Fibroblast of villous mesenchyme (primary cell): ENCODE results near the gene DGKZ. TPM values are rescaled to one million over a fixed set of nuclear protein-coding genes. Genes with fewer than 3 reads are reported as not detected.

ENCODE experiments used
- DNase-seq: peaks from one replicate; pipeline ENCODE4 v3.0.0-alpha.2; 2010; ENCODE audit warnings: low read depth
- H3K4me3 ChIP-seq: 2 replicates; pipeline ENCODE4 v1.5.1; 2011; ENCODE audit warnings: low read depth, mild to moderate bottlenecking, low read length
- total RNA-seq: library from RNA; depleted of rRNA; stranded (reverse); fragments of >200 nt; gene quantifications from 2 replicates; pipeline ENCODE4 v1.2.3, GENCODE V29; 2012
- TF ChIP-seq, protein P1 (sequence below): IDR thresholded peaks from 2 replicates; pipeline ENCODE4 v1.5.1; 2012; ENCODE audit warnings: low read depth, mild to moderate bottlenecking, low read length; ENCODE audit not compliant: insufficient read depth

Gene DGKZ
- total RNA-seq, 1 donor: 50.1 TPM

DNA sequence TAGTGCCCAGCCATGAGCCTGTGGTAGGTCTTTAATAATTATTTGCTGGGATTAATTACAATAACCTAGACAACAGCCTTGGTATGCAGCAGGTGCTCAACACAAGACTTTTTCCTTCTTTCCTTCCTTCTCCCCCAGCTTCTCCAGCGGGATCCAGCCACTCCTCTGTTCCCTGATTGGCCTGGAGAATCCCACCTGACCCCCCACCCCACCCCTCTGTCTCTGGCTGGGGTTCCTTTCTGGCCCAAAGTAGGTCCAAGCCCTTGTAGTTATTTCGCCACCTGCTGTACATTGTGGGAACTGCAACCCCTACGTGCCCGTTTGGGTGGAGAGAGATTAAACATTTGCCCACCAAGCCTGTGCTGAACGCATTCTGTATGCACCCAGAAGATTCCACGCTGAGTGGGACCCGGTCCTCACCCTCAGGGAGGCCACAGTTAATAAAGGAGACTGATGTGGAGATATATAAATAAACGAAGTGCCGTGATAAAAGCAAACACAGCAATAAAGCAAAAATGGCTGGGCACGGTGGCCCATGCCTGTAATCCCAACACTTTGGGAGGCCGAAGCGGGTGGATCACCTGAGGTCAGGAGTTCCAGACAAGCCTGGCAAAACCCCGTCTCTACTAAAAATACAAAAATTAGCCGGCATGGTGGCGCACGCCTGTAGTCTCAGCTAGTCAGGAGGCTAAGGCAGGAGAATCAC lies 32.1 kb upstream of the DGKZ start:
- H3K4me3 ChIP-seq: no peak overlapping the region
- TF ChIP-seq, protein P1, sequence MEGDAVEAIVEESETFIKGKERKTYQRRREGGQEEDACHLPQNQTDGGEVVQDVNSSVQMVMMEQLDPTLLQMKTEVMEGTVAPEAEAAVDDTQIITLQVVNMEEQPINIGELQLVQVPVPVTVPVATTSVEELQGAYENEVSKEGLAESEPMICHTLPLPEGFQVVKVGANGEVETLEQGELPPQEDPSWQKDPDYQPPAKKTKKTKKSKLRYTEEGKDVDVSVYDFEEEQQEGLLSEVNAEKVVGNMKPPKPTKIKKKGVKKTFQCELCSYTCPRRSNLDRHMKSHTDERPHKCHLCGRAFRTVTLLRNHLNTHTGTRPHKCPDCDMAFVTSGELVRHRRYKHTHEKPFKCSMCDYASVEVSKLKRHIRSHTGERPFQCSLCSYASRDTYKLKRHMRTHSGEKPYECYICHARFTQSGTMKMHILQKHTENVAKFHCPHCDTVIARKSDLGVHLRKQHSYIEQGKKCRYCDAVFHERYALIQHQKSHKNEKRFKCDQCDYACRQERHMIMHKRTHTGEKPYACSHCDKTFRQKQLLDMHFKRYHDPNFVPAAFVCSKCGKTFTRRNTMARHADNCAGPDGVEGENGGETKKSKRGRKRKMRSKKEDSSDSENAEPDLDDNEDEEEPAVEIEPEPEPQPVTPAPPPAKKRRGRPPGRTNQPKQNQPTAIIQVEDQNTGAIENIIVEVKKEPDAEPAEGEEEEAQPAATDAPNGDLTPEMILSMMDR: peak; percentile 88
- DNase-seq: peak; percentile 79

DNA sequence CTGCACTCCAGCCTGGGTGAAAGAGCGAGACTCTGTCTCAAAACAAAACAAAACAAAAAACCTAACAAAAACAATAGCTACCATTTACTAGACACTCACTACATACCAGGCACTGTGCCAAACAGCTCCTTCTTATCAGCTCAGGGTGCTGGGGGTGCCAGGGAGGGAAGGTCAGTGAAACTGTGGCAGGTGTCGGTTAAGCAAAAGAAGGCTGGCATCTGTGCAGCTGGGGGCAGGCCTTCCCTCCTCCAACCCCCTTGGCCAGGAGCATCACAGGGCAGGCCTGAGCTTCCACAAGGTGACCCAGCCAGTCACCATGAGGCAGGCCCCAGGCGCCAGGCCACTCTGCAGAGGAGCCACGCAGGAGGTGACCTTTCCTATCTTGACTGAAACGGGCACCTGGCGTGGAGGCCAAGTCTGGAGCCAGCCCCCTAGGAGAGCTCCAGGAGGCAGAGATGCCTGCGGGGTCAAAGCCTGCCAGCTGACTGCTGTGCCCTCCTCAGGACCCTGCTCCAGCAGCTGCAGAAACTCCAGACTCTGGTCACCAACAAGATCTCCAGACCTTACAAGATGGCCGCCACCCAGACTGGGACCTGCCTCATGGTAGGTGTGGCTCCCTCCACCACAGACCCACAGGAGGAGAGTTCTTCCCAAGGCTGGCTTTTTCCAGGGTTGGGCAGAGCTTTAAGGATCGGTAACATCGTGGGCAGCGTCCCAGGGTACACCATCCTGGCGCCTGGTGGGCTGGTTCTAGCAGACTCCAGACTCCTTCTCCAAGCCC lies 31.3 kb upstream of the DGKZ start:
- TF ChIP-seq, protein P1: no peak
- H3K4me3 ChIP-seq: no peak overlapping the region
- no peak for DNase-seq

DNA sequence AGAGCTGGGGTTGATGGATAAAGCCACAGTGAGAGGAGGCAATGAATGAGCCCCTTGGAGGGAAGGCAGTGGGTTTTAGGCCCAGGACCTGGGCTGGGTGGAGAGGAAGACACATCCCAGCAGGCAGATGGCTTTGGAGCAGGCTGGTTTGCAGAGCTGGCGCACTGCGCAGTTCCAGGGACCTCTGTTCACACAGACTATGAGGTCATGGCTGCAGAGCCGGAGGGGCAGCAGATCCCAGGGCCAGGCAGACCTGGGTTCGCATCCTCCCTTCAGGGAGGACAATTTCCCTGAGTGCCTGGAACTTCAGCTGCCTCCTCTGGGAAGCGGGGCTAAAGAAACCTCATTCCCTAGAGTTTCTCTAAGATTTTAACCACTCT lies 28.2 kb upstream of the DGKZ start:
- no peak for DNase-seq
- H3K4me3 ChIP-seq: no peak overlapping the region
- TF ChIP-seq, protein P1: no peak

DNA sequence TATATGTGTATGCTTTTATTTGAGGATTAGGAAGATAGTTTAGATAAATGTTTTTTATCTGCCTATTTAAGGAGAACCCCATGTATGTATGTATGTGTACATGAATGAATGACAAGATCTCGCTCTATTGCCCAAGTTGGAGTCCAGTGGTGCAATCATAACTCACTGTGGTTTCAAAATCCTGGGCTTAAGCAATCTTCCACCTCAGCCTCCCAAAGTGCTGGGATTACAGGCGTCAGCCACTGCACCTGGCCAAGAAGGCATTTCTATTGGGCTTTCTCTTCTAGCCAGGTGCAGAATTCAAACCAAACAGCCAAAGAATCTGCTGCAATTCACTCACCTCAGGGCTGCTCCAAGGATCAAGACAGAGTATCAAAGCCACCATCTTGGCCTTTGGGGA lies 25.5 kb upstream of the DGKZ start:
- no peak overlapping the region for H3K4me3 ChIP-seq
- DNase-seq: peak; percentile 77
- TF ChIP-seq, protein P1: no peak

DNA sequence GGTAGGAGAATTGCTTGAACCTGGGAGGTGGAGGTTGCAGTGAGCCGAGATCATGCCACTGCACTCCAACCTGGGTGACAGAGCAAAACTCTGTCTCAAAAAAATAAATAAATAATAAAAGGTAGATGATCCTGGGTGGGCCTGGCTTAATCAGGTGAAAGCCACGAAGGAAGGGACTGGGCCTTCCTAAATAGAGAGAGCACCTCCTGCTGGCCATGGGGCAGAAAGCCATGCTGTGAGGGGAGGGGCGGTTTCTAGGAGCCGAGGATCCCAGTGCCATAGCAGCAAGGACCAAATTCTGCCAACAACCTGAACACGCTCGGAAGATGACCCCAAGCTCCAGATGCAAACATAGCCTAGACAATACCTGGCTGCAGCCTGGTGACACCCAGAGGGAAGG lies 24.5 kb upstream of the DGKZ start:
- H3K4me3 ChIP-seq: no peak overlapping the region
- TF ChIP-seq, protein P1: peak; percentile 58
- DNase-seq: peak; percentile 56

DNA sequence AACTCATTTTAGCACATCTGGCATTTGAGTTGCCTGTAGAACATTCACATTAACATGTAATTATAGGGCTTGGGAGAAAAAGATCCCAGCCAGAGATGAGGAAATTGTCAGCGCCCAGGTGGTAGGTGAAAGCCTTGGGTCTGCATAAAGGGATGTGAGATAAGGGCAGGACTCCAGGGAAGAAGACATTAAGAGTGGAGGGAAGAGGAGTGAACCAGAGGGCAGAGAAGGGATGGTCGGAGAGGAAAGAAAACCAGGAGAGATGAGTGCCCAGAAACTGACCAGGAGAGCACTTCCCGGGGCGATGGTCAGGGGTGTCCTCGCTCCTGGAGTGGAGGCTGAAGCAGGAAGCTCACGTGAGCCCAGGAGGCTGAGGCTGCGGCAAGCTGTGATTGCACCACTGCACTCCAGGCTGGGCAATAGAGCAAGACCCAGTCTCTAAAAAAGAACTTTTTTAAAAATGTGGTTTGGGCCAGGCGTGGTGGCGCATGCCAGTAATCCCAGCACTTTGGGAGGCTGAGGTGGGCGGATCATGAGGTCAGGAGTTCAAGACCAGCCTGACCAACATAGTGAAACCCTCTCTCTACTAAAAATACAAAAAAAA lies 20.3 kb upstream of the DGKZ start:
- TF ChIP-seq, protein P1: no peak
- H3K4me3 ChIP-seq: no peak overlapping the region
- DNase-seq: no peak
